ENCODE measurements around the gene WNT9B. TPM values are rescaled to one million over a fixed set of nuclear protein-coding genes. Genes with fewer than 3 reads are reported as not detected.

Gene WNT9B
- total and polyA plus RNA-seq, 7 experiments from 2014 or later = not detected

- CTCF ChIA-PET = no interaction called here
Observed at GRCh38 chr17:46884552-46884951, 33.2 kb downstream of the WNT9B start.

GRCh38 chr17:46885415-46886309 is 34.3 kb downstream of the WNT9B start:
- ATAC-seq (no peak), DNase-seq (no peak)
- Histone ChIP-seq H3K27me3 (ENCODE audit: control insufficient read depth in 2 of 2, insufficient read depth in 2 of 2, low read length in 2 of 2) (no peaks in the 10 kb centered on the region), H3K4me3 (ENCODE audit: low read length) (no peak overlapping the region), H3K36me3 (ENCODE audit: control insufficient read depth in 2 of 3, insufficient read depth in 3 of 3, low read length in 3 of 3) (no peaks in the 10 kb centered on the region), H3K4me1 (ENCODE audit: control insufficient read depth in 2 of 2, insufficient read depth in 2 of 2, low read length in 2 of 2) (no peaks in the 10 kb centered on the region), H3K9me3 (ENCODE audit: control insufficient read depth in 2 of 3, low read length in 3 of 3) (no peaks in the 10 kb centered on the region), H3K27ac (ENCODE audit: low read depth, low read length) (no peak overlapping the region)
- ChIA-PET POLR2A (no interaction called here), CTCF (no interaction called here)
- Mint-ChIP-seq H3K9me3 (peaks cover 0 to 1% (median 0%) of the 10 kb centered on the region in 11 donors), H3K27me3 (peaks cover 0 to 12% (median 0%) of the 10 kb centered on the region in 5 donors), H3K36me3 (no peaks in the 10 kb centered on the region), H3K27ac (no peak overlapping the region), H3K4me1 (peaks cover 0 to 2% (median 0%) of the 10 kb centered on the region in 7 donors), H3K4me3 (no peak overlapping the region)
- intact Hi-C loops (cut with micrococcal nuclease) = no loop called here

More at GRCh38 chr17:46884552-46884951, 33.2 kb downstream of the WNT9B start:
- H3K4me1 Mint-ChIP-seq = peaks cover 0 to 2% (median 0%) of the 10 kb centered on the region in 7 donors
- H3K36me3 ChIP-seq (ENCODE audit: control insufficient read depth in 2 of 3, insufficient read depth in 3 of 3, low read length in 3 of 3) = no peaks in the 10 kb centered on the region
- H3K27ac Mint-ChIP-seq = no peak overlapping the region
- ATAC-seq = no peak
- intact Hi-C loops (cut with micrococcal nuclease) = no loop called here
- no peak for DNase-seq
- no peak overlapping the region for H3K27ac ChIP-seq (ENCODE audit: low read depth, low read length)
- H3K9me3 Mint-ChIP-seq = peaks cover 0 to 1% (median 0%) of the 10 kb centered on the region in 11 donors
- H3K36me3 Mint-ChIP-seq = no peaks in the 10 kb centered on the region
- H3K27me3 ChIP-seq (ENCODE audit: control insufficient read depth in 2 of 2, insufficient read depth in 2 of 2, low read length in 2 of 2) = no peaks in the 10 kb centered on the region
- POLR2A ChIA-PET = no interaction called here
- H3K4me3 Mint-ChIP-seq = no peak overlapping the region
- H3K27me3 Mint-ChIP-seq = peaks cover 0 to 7% (median 0%) of the 10 kb centered on the region in 5 donors
- H3K4me3 ChIP-seq (ENCODE audit: low read length) = no peak overlapping the region
- no peaks in the 10 kb centered on the region for H3K4me1 ChIP-seq (ENCODE audit: control insufficient read depth in 2 of 2, insufficient read depth in 2 of 2, low read length in 2 of 2)
- no peaks in the 10 kb centered on the region for H3K9me3 ChIP-seq (ENCODE audit: control insufficient read depth in 2 of 3, low read length in 3 of 3)

GRCh38 chr17:46886310-46886663 is 34.9 kb downstream of the WNT9B start:
- H3K4me3 Mint-ChIP-seq = no peak overlapping the region

GRCh38 chr17:46887717-46888116 is 36.3 kb downstream of the WNT9B start:
- Histone ChIP-seq H3K27ac (ENCODE audit: low read depth, low read length) (no peak overlapping the region), H3K36me3 (ENCODE audit: control insufficient read depth in 2 of 3, insufficient read depth in 3 of 3, low read length in 3 of 3) (no peaks in the 10 kb centered on the region), H3K4me3 (ENCODE audit: low read length) (no peak overlapping the region), H3K9me3 (ENCODE audit: control insufficient read depth in 2 of 3, low read length in 3 of 3) (no peaks in the 10 kb centered on the region), H3K27me3 (ENCODE audit: control insufficient read depth in 2 of 2, insufficient read depth in 2 of 2, low read length in 2 of 2) (no peaks in the 10 kb centered on the region), H3K4me1 (ENCODE audit: control insufficient read depth in 2 of 2, insufficient read depth in 2 of 2, low read length in 2 of 2) (no peaks in the 10 kb centered on the region)
- ChIA-PET POLR2A (no interaction called here), CTCF (no interaction called here)
- Mint-ChIP-seq H3K4me1 (peaks cover 0 to 2% (median 0%) of the 10 kb centered on the region in 7 donors), H3K27me3 (peaks cover 0 to 28% (median 7%) of the 10 kb centered on the region in 5 donors), H3K9me3 (peaks cover 0 to 1% (median 0%) of the 10 kb centered on the region in 11 donors), H3K27ac (no peak overlapping the region), H3K36me3 (no peaks in the 10 kb centered on the region), H3K4me3 (peak overlapping the region in 1 of 10 donors; percentile 15)
- intact Hi-C loops (cut with micrococcal nuclease) = no loop called here
- no peak for ATAC-seq
- DNase-seq = no peak

More at GRCh38 chr17:46886310-46886663, 34.9 kb downstream of the WNT9B start:
- H3K27ac ChIP-seq (ENCODE audit: low read depth, low read length) = no peak overlapping the region
- ATAC-seq (no peak), DNase-seq (no peak)
- no peak overlapping the region for H3K27ac Mint-ChIP-seq
- peaks cover 0 to 2% (median 0%) of the 10 kb centered on the region in 7 donors for H3K4me1 Mint-ChIP-seq
- POLR2A ChIA-PET = no interaction called here
- no peaks in the 10 kb centered on the region for H3K27me3 ChIP-seq (ENCODE audit: control insufficient read depth in 2 of 2, insufficient read depth in 2 of 2, low read length in 2 of 2)
- peaks cover 0 to 18% (median 0%) of the 10 kb centered on the region in 5 donors for H3K27me3 Mint-ChIP-seq
- intact Hi-C loops (cut with micrococcal nuclease) = no loop called here
- H3K36me3 Mint-ChIP-seq = no peaks in the 10 kb centered on the region
- no peaks in the 10 kb centered on the region for H3K9me3 ChIP-seq (ENCODE audit: control insufficient read depth in 2 of 3, low read length in 3 of 3)
- no peaks in the 10 kb centered on the region for H3K4me1 ChIP-seq (ENCODE audit: control insufficient read depth in 2 of 2, insufficient read depth in 2 of 2, low read length in 2 of 2)
- H3K9me3 Mint-ChIP-seq = peaks cover 0 to 1% (median 0%) of the 10 kb centered on the region in 11 donors
- H3K36me3 ChIP-seq (ENCODE audit: control insufficient read depth in 2 of 3, insufficient read depth in 3 of 3, low read length in 3 of 3) = no peaks in the 10 kb centered on the region
- H3K4me3 ChIP-seq (ENCODE audit: low read length) = no peak overlapping the region
- CTCF ChIA-PET = no interaction called here

GRCh38 chr17:46888727-46889126 is 37.3 kb downstream of the WNT9B start:
- no peaks in the 10 kb centered on the region for H3K27me3 ChIP-seq (ENCODE audit: control insufficient read depth in 2 of 2, insufficient read depth in 2 of 2, low read length in 2 of 2)
- H3K36me3 Mint-ChIP-seq = no peaks in the 10 kb centered on the region
- H3K27ac Mint-ChIP-seq = no peak overlapping the region
- DNase-seq (no peak), ATAC-seq (no peak)
- POLR2A ChIA-PET = no interaction called here
- peaks cover 0 to 1% (median 0%) of the 10 kb centered on the region in 11 donors for H3K9me3 Mint-ChIP-seq
- peaks cover 5 to 32% (median 11%) of the 10 kb centered on the region in 5 donors for H3K27me3 Mint-ChIP-seq
- CTCF ChIA-PET = interaction anchor here (0.6 kb wide), 1 partner anchor 1278 kb away, joined by 3 read pairs; no protein-coding TSS in a partner anchor
- H3K4me1 ChIP-seq (ENCODE audit: control insufficient read depth in 2 of 2, insufficient read depth in 2 of 2, low read length in 2 of 2) = no peaks in the 10 kb centered on the region
- H3K27ac ChIP-seq (ENCODE audit: low read depth, low read length) = no peak overlapping the region
- no peaks in the 10 kb centered on the region for H3K9me3 ChIP-seq (ENCODE audit: control insufficient read depth in 2 of 3, low read length in 3 of 3)
- peaks cover 0 to 2% (median 0%) of the 10 kb centered on the region in 7 donors for H3K4me1 Mint-ChIP-seq
- no peaks in the 10 kb centered on the region for H3K36me3 ChIP-seq (ENCODE audit: control insufficient read depth in 2 of 3, insufficient read depth in 3 of 3, low read length in 3 of 3)
- H3K4me3 ChIP-seq (ENCODE audit: low read length) = no peak overlapping the region
- intact Hi-C loops (cut with micrococcal nuclease) = no loop called here
- no peak overlapping the region for H3K4me3 Mint-ChIP-seq

- peaks cover 0 to 2% (median 0%) of the 10 kb centered on the region in 7 donors for H3K4me1 Mint-ChIP-seq
- H3K27me3 ChIP-seq (ENCODE audit: control insufficient read depth in 2 of 2, insufficient read depth in 2 of 2, low read length in 2 of 2) = no peaks in the 10 kb centered on the region
- peaks cover 0 to 1% (median 0%) of the 10 kb centered on the region in 11 donors for H3K9me3 Mint-ChIP-seq
- no peaks in the 10 kb centered on the region for H3K4me1 ChIP-seq (ENCODE audit: control insufficient read depth in 2 of 2, insufficient read depth in 2 of 2, low read length in 2 of 2)
- no peaks in the 10 kb centered on the region for H3K36me3 Mint-ChIP-seq
- H3K4me3 ChIP-seq (ENCODE audit: low read length) = no peak overlapping the region
- H3K4me3 Mint-ChIP-seq = no peak overlapping the region
- no peak overlapping the region for H3K27ac Mint-ChIP-seq
- no peaks in the 10 kb centered on the region for H3K36me3 ChIP-seq (ENCODE audit: control insufficient read depth in 2 of 3, insufficient read depth in 3 of 3, low read length in 3 of 3)
- intact Hi-C loops (cut with micrococcal nuclease) = no loop called here
- ChIA-PET POLR2A (no interaction called here), CTCF (no interaction called here)
- H3K27ac ChIP-seq (ENCODE audit: low read depth, low read length) = no peak overlapping the region
- no peak for ATAC-seq
- H3K9me3 ChIP-seq (ENCODE audit: control insufficient read depth in 2 of 3, low read length in 3 of 3) = no peaks in the 10 kb centered on the region
- DNase-seq = no peak
- peaks cover 5 to 32% (median 11%) of the 10 kb centered on the region in 5 donors for H3K27me3 Mint-ChIP-seq
Observed at GRCh38 chr17:46889519-46889918, 38.1 kb downstream of the WNT9B start.
